HuH-7 (cell line): ENCODE data around the gene CALHM4.
A peak's percentile ranks its signal among the peaks of the same experiment; 100 is the strongest.

Source experiments
- DNase-seq: peaks from one replicate; pipeline ENCODE4 v3.0.0; 2011; ENCODE audit warnings: low spot score

Gene CALHM4

DNA sequence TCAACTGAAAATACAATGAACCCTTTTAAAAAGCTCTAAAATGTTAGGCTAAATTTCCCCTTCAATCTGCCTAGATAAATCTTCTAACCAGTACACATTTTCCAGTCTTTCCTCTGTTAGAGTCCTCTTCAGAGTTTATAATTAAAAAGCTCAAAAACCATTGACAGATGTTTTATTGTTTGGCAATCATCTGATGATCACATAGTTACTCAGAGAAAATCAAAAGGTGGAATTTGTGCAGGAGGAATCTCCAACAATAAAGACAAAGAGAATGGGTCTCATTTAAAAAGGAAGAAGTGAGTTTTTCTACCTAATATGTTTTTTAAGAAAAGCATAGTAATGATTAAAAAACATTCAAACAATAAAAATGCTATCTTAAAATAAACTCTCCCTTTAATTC, 11.1 kb upstream of the CALHM4 start:
- no peak for DNase-seq

DNA sequence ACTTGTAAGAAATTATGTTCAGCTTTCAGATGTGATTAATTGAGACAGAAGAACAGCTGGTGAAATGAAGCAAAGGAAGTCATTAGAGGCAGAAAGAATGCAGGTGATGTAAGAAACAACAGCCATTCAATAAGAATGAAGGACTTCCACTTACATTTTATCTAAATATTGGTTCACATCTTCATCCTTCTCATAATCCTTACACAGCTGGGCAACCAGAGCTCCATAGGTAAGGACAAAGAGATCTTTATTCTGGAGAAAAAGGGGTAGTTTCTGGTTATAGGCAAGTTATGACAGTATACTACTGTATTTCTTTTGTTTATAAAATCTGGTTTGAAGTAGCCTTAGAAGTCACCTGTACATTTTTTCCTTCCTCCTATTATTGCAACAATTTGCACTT, 10.4 kb upstream of the CALHM4 start:
- DNase-seq: no peak

- DNase-seq: no peak
These were observed 7.9 kb upstream of the CALHM4 start, which contains the start of gene TRAPPC3L for GRCh38 chr6:116545651-116546050. Gene TRAPPC3L, minus strand, starts transcription at chr6:116545684. Its CDS starts 170 bp downstream, at chr6:116545514.

DNA sequence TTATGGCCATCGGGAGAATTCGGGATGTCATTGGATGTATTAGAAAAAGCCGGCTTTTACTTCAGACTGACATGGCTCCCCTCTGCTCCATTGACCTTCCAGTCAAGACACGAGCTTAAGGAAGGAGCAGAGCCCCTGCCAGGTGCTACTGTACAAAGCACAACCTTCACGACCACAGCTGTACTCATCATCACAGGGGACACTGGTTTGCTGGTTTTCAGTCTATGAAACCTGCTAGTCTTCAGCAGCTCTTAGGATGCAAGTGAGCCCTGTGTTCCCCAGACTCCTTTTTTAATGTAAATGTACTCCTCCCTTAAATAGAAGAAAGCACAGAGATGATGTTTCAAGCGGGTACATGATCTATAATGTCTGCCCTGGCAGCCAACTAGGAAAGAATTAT, 6.2 kb upstream of the CALHM4 start:
- no peak for DNase-seq

DNA sequence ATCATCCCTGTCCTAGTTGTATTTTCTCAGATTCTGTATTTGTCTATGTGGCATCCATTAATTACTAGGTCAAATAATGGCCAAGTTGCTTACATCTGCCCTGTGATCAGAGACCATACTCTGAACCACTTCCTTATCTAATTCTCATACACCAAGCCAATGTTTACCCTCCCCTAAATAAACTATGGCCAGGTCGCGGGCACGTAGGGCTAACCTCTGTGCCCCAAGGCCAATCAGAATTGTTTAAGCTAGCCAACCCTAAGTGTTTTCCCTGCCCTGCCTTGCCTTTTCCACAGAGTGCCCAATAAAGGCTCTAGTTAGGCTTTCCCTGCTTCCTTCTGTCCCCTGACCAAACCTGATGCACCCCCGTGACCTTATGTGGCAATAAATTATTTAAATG, 2.8 kb upstream of the CALHM4 start:
- DNase-seq: peak; percentile 30

DNA sequence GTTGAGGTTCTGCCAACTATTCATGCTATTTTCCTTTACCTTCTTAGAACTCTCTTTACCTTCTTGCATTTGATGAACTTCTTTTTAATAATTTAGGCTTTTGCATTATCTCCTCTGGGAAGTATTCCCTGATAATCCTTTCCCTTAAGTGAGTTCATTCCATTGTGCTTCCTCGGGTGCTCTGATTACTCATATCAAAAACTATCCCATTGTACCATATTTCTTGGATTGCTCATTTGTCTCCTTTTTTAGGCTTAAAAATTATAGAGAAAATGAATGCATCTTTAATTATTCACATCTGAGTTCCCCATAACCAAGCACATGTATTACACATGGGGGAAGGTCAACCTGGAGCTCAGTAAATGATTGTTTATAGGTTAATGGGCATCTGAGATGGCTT, 2.5 kb downstream of the CALHM4 start:
- DNase-seq: no peak

DNA sequence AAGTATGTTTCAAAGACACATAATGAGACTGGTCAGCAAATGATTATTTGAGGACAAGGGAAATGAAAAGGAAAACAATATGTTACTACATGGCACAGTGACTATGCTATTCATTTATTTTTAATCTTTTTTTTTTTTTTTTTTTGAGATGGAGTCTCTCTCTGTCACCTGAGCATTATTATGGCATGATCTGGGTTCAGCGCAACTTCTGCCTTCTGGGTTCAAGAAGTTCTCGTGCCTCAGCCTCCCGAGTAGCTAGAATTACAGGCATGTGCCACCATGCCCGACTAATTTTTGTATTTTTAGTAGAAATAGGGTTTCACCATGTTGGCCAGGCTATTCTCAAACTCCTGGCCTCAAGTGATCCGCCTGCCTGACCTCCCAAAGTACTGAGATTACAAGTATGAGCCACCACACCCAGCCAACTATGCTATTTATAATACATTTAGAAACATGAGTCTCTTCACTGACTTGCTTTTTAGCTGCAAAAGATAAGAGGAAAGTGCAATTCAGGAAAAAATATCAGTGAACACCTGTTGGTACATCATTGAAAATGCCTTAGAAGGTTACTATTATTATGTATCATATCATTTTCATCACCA, 3.4 kb downstream of the CALHM4 start:
- DNase-seq: no peak

GRCh38 chr6:116557893-116558292, 4.3 kb downstream of the CALHM4 start:
- no peak for DNase-seq

GRCh38 chr6:116560130-116560529, 6.6 kb downstream of the CALHM4 start:
- no peak for DNase-seq

- DNase-seq: peak; percentile 62
These were observed 7.9 kb downstream of the CALHM4 start for GRCh38 chr6:116561377-116562018.

- no peak for DNase-seq
These were observed 8.5 kb downstream of the CALHM4 start for GRCh38 chr6:116562019-116562403.

- no peak for DNase-seq
These were observed 9.1 kb downstream of the CALHM4 start for GRCh38 chr6:116562614-116563013.

DNA sequence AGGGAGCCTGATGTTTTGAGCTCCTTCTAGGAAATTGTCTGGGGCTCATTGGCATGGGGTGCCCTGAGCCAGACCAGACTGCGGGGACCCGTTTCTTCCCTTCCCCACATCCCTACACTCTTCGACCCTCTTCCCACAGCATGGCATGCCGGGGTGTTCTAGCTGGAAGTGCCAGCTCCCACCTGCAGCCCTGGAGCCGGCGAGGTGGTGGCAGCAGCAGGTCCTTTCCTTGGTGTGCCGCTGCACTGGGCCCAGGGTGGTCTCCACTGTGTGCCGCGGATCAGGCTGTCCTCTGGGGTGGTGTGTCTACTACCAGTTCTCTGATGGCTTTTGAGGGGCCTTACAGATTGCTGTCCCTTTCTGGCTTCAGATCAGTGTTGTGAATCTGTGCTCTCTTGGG, 10.3 kb downstream of the CALHM4 start:
- no peak for DNase-seq

GRCh38 chr6:116564311-116564710, 10.8 kb downstream of the CALHM4 start:
- no peak for DNase-seq

DNA sequence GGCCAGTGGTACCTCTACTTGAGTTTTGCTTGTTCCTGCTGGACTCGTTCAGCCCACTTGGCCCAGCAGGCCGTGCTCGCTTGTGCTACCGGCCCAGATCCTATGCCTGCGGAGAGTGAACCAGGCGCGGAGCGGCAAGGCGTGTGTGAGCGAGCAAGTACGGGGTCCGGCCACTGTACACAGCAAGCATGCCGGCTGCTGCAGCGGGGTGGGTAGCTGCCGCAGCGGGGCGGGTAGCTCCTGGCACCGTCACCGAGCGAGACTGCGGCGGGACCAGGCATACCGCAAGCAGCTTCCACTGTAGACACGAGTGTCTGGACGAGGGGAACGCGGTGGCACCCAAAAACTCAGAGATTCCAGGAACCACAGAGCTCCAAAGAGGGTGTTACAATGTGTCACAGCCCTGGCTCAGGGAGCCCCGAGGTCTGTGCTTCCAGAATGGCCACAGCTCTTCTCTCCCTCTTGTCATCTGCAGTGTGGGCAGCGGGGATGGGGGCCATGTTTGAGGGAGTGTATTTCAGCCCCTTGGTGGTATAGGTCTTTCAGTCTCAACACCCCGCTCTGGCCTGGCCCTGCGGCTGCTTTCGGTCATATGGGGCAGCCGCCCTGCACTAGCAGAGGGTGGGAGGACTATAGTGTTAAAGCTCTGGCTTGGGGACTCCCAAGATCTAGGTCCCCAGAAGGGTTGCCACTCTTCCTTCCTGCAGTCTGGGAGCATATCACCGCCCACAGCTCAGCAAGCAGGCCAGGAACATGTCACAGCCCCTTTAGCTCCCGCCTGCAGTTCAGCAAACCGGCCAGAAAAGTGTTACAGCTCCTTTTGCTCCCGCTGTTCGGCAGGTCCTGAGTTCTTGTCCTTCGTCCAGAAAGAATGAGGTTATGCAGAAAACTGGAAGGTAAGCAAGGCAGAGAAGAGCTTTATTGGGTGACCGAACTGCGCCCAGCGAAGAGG, 11.6 kb downstream of the CALHM4 start:
- no peak for DNase-seq

DNA sequence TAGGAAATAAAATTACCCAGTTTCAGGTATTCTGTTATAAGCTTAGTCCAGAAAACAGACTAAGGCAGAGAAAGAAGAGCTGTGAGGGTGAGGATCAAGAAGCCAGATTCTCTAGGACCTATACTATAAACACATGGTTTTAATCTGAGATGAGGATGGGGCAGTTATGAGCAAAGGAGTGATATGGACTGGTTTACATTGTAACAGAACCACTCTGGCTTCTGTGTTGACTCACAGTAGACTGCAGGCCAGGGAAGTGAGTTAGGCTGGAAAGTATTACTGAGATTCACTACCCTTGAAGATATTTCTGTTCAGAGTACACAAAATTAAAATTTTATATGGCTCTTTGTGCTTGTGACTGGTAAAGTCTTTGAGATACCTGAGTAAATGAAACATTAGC, 14.6 kb downstream of the CALHM4 start:
- DNase-seq: no peak

- DNase-seq: no peak
These were observed 15.5 kb downstream of the CALHM4 start for GRCh38 chr6:116568821-116569755.

GRCh38 chr6:116570856-116571682, 17.5 kb downstream of the CALHM4 start, which contains the start of gene RWDD1:
Gene RWDD1, plus strand, starts transcription at chr6:116571504. Its CDS starts 79 bp downstream, at chr6:116571583.
- peak; percentile 93 for DNase-seq

DNA sequence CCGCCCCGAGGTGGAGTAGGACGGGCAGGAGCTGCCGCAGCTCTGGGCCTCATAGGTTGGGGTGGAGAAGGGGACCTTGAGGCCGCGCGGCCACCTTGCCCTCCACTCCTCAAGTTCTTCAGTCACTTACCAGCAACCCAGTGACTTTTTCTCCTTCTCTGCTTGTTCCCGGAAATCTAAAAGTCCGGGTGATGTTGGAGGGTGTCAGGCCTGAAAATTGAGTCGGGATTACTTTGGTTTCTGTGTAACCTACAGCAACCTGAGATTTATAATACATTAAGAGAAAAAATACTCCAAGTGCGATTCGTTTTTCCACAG, 18.1 kb downstream of the CALHM4 start:
- DNase-seq: no peak

- DNase-seq: no peak
These were observed 18.6 kb downstream of the CALHM4 start for GRCh38 chr6:116572162-116572561.

- no peak for DNase-seq
These were observed 21.7 kb downstream of the CALHM4 start for GRCh38 chr6:116575227-116575626.
